ENCODE measurements around the gene ENTPD2.

DNA sequence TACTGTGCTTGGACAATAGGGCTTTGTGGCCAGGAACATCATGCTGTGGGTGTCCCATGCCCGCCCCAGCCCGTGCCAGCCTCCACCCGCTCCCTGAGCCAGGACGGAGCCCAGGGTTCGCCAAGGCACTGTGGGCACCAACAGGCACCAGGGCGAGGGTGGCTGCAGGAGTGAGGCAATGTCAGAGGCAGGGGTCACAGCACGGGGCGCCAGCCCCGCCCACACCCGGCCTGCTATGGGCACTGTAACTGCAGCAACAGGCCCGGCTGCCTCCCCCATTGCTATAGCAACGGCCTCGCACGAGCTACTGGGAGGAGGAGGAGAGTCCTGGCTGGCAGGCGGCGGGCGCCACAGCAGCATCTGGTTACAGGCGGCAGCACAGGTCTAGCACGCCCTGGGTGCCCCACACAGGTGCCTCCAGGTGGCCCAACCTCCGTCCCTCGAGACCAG is 28.3 kb downstream of the ENTPD2 start:
- TF ChIP-seq, protein P1, sequence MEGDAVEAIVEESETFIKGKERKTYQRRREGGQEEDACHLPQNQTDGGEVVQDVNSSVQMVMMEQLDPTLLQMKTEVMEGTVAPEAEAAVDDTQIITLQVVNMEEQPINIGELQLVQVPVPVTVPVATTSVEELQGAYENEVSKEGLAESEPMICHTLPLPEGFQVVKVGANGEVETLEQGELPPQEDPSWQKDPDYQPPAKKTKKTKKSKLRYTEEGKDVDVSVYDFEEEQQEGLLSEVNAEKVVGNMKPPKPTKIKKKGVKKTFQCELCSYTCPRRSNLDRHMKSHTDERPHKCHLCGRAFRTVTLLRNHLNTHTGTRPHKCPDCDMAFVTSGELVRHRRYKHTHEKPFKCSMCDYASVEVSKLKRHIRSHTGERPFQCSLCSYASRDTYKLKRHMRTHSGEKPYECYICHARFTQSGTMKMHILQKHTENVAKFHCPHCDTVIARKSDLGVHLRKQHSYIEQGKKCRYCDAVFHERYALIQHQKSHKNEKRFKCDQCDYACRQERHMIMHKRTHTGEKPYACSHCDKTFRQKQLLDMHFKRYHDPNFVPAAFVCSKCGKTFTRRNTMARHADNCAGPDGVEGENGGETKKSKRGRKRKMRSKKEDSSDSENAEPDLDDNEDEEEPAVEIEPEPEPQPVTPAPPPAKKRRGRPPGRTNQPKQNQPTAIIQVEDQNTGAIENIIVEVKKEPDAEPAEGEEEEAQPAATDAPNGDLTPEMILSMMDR (IDR thresholded peaks at IDR 0.05 in 4 of 5, conservative IDR thresholded peaks at IDR 0.05 in 1 of 5), result no peak
- TF ChIP-seq POLR2A (IDR thresholded peaks at IDR 0.05), result no peak
